ENCODE data around the gene E2F6.

The E2F6 gene

GRCh38 chr2:11492720-11493119 lies 26.8 kb upstream of the E2F6 start:
- no peak for DNase-seq

GRCh38 chr2:11492244-11492643 lies 26.3 kb upstream of the E2F6 start:
- DNase-seq, result no peak

- no peak for DNase-seq
Measured at GRCh38 chr2:11491348-11491933, 25.5 kb upstream of the E2F6 start.

GRCh38 chr2:11490194-11490593 lies 24.2 kb upstream of the E2F6 start:
- no peak for DNase-seq

- DNase-seq, result no peak
Measured at GRCh38 chr2:11488809-11489208, 22.8 kb upstream of the E2F6 start.

GRCh38 chr2:11483806-11484617 lies 18.1 kb upstream of the E2F6 start:
- no peak for DNase-seq

- DNase-seq, result no peak
Measured at GRCh38 chr2:11482473-11483035, 16.6 kb upstream of the E2F6 start.

- DNase-seq, result no peak
Measured at GRCh38 chr2:11481789-11482472, 16.0 kb upstream of the E2F6 start.

- no peak for DNase-seq
Measured at GRCh38 chr2:11481426-11481788, 15.4 kb upstream of the E2F6 start.

GRCh38 chr2:11480859-11481258 lies 14.9 kb upstream of the E2F6 start:
- no peak for DNase-seq

- DNase-seq, result no peak
Measured at GRCh38 chr2:11480406-11480805, 14.4 kb upstream of the E2F6 start.

- DNase-seq, result no peak
Measured at GRCh38 chr2:11478899-11479605, 13.1 kb upstream of the E2F6 start.

- DNase-seq, result peak; percentile 35
Measured at GRCh38 chr2:11477994-11478393, 12.0 kb upstream of the E2F6 start.

GRCh38 chr2:11473659-11474433 lies 7.9 kb upstream of the E2F6 start:
- no peak for DNase-seq

GRCh38 chr2:11467749-11468148 lies 1.8 kb upstream of the E2F6 start:
- DNase-seq, result no peak

GRCh38 chr2:11467129-11467649 lies 1.2 kb upstream of the E2F6 start:
- no peak for DNase-seq

GRCh38 chr2:11466307-11467128 lies 557 bp upstream of the E2F6 start:
- no peak for DNase-seq

GRCh38 chr2:11465110-11465484 lies 864 bp downstream of the E2F6 start:
- DNase-seq, result no peak

- no peak for DNase-seq
Measured at GRCh38 chr2:11459816-11460215, 6.1 kb downstream of the E2F6 start.

GRCh38 chr2:11458753-11459152 lies 7.2 kb downstream of the E2F6 start:
- no peak for DNase-seq

- DNase-seq, result no peak
Measured at GRCh38 chr2:11457935-11458334, 8.0 kb downstream of the E2F6 start.
